ENCODE results near the gene UBTD2.
"Not testable (repeated sequence)": the region's sequence is repeated elsewhere in the genome, so short reads cannot be mapped to it uniquely, and the experiment has no call there.

DNA sequence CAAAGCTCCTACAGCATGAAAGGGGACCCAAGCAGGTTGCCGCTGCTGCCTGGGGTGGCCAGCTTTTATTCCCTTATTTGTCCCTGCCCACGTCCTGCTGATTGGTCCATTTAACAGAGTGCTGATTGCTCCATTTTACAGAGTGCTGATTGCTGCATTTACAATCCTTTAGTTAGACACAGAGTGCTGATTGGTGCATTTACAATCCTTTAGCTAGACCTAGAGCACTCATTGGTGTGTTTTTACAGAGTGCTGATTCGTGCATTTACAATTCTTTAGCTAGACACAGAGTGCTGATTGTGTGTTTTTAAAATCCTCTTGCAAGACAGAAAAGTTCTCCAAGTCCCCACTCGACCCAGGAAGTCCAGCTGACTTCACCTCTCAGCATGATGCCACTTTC is 85.8 kb downstream of the UBTD2 start:
- TF ChIP-seq, protein P1, sequence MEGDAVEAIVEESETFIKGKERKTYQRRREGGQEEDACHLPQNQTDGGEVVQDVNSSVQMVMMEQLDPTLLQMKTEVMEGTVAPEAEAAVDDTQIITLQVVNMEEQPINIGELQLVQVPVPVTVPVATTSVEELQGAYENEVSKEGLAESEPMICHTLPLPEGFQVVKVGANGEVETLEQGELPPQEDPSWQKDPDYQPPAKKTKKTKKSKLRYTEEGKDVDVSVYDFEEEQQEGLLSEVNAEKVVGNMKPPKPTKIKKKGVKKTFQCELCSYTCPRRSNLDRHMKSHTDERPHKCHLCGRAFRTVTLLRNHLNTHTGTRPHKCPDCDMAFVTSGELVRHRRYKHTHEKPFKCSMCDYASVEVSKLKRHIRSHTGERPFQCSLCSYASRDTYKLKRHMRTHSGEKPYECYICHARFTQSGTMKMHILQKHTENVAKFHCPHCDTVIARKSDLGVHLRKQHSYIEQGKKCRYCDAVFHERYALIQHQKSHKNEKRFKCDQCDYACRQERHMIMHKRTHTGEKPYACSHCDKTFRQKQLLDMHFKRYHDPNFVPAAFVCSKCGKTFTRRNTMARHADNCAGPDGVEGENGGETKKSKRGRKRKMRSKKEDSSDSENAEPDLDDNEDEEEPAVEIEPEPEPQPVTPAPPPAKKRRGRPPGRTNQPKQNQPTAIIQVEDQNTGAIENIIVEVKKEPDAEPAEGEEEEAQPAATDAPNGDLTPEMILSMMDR (IDR thresholded peaks at IDR 0.05): not testable (repeated sequence)
- not testable (repeated sequence) for TF ChIP-seq POLR2A (IDR thresholded peaks at IDR 0.05)

Measured in transverse colon (tissue), 3 donors.